ENCODE data around the gene TSPAN1. TPM values are rescaled to one million over a fixed set of nuclear protein-coding genes. Genes with fewer than 3 reads are reported as not detected.

TSPAN1 gene
- total and polyA plus RNA-seq, 10 of the 15 experiments (the other 5 are each of a cell fraction or from before 2014, with no cell fraction given), result 0.08 to 0.29 (median 0.23) TPM; not detected in 5

DNA sequence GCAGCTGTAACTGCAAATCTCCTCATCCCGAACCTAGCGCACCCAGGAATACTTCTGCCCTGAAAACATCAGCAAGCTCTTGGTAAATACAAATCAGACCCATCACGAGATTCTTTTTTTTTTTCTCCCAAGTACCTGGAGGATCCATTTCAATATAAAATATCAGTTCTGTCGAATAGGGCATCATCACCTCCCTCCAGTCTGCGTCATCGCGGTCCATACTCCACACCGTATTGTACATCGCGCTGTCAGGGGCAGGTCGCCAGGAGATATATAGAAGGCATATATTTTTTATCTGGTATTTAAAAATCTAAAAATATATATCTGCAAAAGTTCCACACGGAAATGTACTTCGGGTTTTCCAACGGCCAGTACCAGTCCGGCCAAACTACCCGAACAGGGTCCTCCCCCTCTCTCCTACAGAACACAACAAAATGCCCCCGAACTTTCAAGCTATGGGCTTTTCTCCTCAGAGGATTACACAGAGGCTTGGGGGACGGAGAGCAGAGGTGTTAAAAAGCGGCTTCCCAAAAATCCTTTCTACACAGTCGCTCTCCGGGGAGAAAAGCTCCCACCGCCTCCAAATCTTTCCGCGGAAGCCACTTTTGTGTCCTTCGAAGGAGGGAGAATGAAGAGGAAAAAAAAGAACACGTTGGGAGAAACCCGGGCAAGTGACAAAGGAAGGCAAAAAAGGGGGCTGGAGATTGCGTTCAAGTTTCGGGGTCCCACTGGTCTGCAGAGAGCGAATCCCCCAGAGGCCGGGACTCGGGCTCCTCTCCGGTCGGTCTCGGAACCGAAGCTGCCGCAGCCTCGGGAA, 43.0 kb upstream of the TSPAN1 start:
- Histone ChIP-seq H2AFZ (ENCODE audit: control insufficient read depth, low read depth, low read length) (peak overlapping the region; percentile 96), H3K36me3 (ENCODE audit: control insufficient read depth in 2 of 2, insufficient read depth in 2 of 2, low read length in 1 of 2) (no peaks in the 10 kb centered on the region), H3K9ac (ENCODE audit: control insufficient read depth, insufficient read depth, low read length) (peak overlapping the region; percentile 74), H3K27me3 (replicated peaks in 1 of 2; ENCODE audit: control insufficient read depth in 2 of 2, insufficient read depth in 2 of 2, low read length in 1 of 2) (no peaks in the 10 kb centered on the region), H3K79me2 (ENCODE audit: control insufficient read depth, insufficient read depth, low read length) (peaks cover 49% of the 10 kb centered on the region), H4K20me1 (ENCODE audit: control insufficient read depth, insufficient read depth) (no peaks in the 10 kb centered on the region), H3K4me3 (peak overlapping the region; percentile 91), H3K4me2 (ENCODE audit: control insufficient read depth, insufficient read depth) (peak overlapping the region; percentile 36), H3K27ac (ENCODE audit: control insufficient read depth, insufficient read depth) (peak overlapping the region; percentile 98), H3K9me3 (replicated peaks; ENCODE audit: control insufficient read depth, insufficient read depth, low read length) (no peaks in the 10 kb centered on the region), H3K4me1 (ENCODE audit: control insufficient read depth, insufficient read depth, low read length) (peaks cover 16% of the 10 kb centered on the region)
- DNase-seq (ENCODE audit: low read depth, low spot score) (no peak), ATAC-seq (peak; percentile 27), FAIRE-seq (no peak)
- under 1% methylated on average over 38 of the region's 38 CpGs for WGBS (ENCODE audit: insufficient coverage, insufficient replicate concordance, low lambda C conversion rate, missing lambda C conversion rate)
- BruUV-seq (replicated peaks), result TSS peak; percentile 70
- ChIA-PET SMC1A (ENCODE audit: uncharacterized antibody, unreplicated experiment) (interaction anchor here (0.6 to 4.9 kb wide), 13 partner anchors 8 to 92 kb away, joined by 3 to 37 read pairs (median 4); no protein-coding TSS in a partner anchor), POLR2A (interaction anchor here (0.6 to 2.3 kb wide), 14 partner anchors 8 to 197 kb away, joined by 3 to 14 read pairs (median 4); no protein-coding TSS in a partner anchor), CTCF (interaction anchor here (0.6 to 2.0 kb wide), 6 partner anchors 30 to 471 kb away, joined by 3 to 7 read pairs (median 3); no protein-coding TSS in a partner anchor), RAD21 (ENCODE audit: unreplicated experiment) (interaction anchor here (0.7 to 1.9 kb wide), 8 partner anchors 10 to 664 kb away, joined by 3 to 7 read pairs (median 4); no protein-coding TSS in a partner anchor)
- in situ Hi-C loops (cut with MboI), result no loop called here
- intact Hi-C loops (cut with micrococcal nuclease; ENCODE audit: unreplicated experiment), result loop anchor here (1.0 to 10.0 kb wide), 5 partner anchors 47 to 203 kb away; no protein-coding TSS in a partner anchor
- no peak for TF ChIP-seq GABPA (IDR thresholded peaks at IDR 0.05; ENCODE audit: low read depth)
- TF ChIP-seq, protein P1, sequence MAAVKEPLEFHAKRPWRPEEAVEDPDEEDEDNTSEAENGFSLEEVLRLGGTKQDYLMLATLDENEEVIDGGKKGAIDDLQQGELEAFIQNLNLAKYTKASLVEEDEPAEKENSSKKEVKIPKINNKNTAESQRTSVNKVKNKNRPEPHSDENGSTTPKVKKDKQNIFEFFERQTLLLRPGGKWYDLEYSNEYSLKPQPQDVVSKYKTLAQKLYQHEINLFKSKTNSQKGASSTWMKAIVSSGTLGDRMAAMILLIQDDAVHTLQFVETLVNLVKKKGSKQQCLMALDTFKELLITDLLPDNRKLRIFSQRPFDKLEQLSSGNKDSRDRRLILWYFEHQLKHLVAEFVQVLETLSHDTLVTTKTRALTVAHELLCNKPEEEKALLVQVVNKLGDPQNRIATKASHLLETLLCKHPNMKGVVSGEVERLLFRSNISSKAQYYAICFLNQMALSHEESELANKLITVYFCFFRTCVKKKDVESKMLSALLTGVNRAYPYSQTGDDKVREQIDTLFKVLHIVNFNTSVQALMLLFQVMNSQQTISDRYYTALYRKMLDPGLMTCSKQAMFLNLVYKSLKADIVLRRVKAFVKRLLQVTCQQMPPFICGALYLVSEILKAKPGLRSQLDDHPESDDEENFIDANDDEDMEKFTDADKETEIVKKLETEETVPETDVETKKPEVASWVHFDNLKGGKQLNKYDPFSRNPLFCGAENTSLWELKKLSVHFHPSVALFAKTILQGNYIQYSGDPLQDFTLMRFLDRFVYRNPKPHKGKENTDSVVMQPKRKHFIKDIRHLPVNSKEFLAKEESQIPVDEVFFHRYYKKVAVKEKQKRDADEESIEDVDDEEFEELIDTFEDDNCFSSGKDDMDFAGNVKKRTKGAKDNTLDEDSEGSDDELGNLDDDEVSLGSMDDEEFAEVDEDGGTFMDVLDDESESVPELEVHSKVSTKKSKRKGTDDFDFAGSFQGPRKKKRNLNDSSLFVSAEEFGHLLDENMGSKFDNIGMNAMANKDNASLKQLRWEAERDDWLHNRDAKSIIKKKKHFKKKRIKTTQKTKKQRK (IDR thresholded peaks at IDR 0.05; ENCODE audit: low read depth, low read length), result no peak
- no peak for TF ChIP-seq NR2C1 (IDR thresholded peaks at IDR 0.05)
- no peak for TF ChIP-seq EED (IDR thresholded peaks at IDR 0.05; ENCODE audit: low read depth)
- TF ChIP-seq MXI1 (IDR thresholded peaks at IDR 0.05; ENCODE audit: low read depth, low read length), result 0 out of 2 replicates have a peak, but pooled peaks have one; percentile 32
- no peak for TF ChIP-seq FOS (IDR thresholded peaks at IDR 0.05; ENCODE audit: borderline replicate concordance, extremely low read depth, insufficient read length)
- TF ChIP-seq HDAC2 (IDR thresholded peaks at IDR 0.05), result no peak
- TF ChIP-seq SIX5 (IDR thresholded peaks at IDR 0.05; ENCODE audit: low read depth, low read length, severe bottlenecking), result no peak
- no peak for TF ChIP-seq ZNF274 (IDR thresholded peaks at IDR 0.05; ENCODE audit: insufficient read depth, insufficient read length)
- no peak for TF ChIP-seq RELA (IDR thresholded peaks at IDR 0.05; ENCODE audit: borderline replicate concordance, partially characterized antibody)
- TF ChIP-seq, protein P2, sequence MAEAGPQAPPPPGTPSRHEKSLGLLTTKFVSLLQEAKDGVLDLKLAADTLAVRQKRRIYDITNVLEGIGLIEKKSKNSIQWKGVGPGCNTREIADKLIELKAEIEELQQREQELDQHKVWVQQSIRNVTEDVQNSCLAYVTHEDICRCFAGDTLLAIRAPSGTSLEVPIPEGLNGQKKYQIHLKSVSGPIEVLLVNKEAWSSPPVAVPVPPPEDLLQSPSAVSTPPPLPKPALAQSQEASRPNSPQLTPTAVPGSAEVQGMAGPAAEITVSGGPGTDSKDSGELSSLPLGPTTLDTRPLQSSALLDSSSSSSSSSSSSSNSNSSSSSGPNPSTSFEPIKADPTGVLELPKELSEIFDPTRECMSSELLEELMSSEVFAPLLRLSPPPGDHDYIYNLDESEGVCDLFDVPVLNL (IDR thresholded peaks at IDR 0.05; ENCODE audit: low read depth, low read length), result no peak
- no peak for TF ChIP-seq ZNF207 (IDR thresholded peaks at IDR 0.05; ENCODE audit: borderline replicate concordance)
- TF ChIP-seq BRCA1 (IDR thresholded peaks at IDR 0.05; ENCODE audit: low read depth, low read length), result no peak
- TF ChIP-seq, protein P3, sequence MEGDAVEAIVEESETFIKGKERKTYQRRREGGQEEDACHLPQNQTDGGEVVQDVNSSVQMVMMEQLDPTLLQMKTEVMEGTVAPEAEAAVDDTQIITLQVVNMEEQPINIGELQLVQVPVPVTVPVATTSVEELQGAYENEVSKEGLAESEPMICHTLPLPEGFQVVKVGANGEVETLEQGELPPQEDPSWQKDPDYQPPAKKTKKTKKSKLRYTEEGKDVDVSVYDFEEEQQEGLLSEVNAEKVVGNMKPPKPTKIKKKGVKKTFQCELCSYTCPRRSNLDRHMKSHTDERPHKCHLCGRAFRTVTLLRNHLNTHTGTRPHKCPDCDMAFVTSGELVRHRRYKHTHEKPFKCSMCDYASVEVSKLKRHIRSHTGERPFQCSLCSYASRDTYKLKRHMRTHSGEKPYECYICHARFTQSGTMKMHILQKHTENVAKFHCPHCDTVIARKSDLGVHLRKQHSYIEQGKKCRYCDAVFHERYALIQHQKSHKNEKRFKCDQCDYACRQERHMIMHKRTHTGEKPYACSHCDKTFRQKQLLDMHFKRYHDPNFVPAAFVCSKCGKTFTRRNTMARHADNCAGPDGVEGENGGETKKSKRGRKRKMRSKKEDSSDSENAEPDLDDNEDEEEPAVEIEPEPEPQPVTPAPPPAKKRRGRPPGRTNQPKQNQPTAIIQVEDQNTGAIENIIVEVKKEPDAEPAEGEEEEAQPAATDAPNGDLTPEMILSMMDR (IDR thresholded peaks at IDR 0.05 in 2 of 3, conservative IDR thresholded peaks at IDR 0.05 in 1 of 3; ENCODE audit: control insufficient read depth in 2 of 3, extremely low read depth in 1 of 3, insufficient read depth in 1 of 3, low read depth in 3 of 3, low read length in 3 of 3), result no peak
- no peak for TF ChIP-seq MTA3 (IDR thresholded peaks at IDR 0.05; ENCODE audit: borderline replicate concordance, low read length)
